Right lobe of liver (tissue), 6 donors: ENCODE results near the gene CACNA2D1. TPM values are rescaled to one million over a fixed set of nuclear protein-coding genes. Genes with fewer than 3 reads are reported as not detected.

Source experiments
- ATAC-seq, 4 donors: fragments of 200-7000 bp; cut with Tn5 transposase; one replicate each; pipeline ENCODE4 v1.9.1; 2020; ENCODE audit warnings: mild to moderate bottlenecking in 4 of 4, moderate library complexity in 4 of 4
- DNase-seq, 3 donors: peaks; one replicate each; pipeline ENCODE4 v3.0.0-alpha.2; 2020
- H3K27ac ChIP-seq, 3 donors: fragments of 200-600 bp; one replicate each; pipeline ENCODE4 v1.8.0; 2022
- H3K27me3 ChIP-seq, 2 donors: fragments of 200-600 bp; one replicate each; pipeline ENCODE4 v1.8.0; 2022
- H3K36me3 ChIP-seq, 4 donors: fragments of 200-600 bp; sonication (generic) in 1 of 4; one replicate each; pipeline versions ENCODE4 v1.5.1 to v1.8.0; 2017 to 2022; ENCODE audit warnings: control low read depth in 1 of 4
- H3K4me1 ChIP-seq, 4 donors: fragments of 200-600 bp; sonication (generic) in 1 of 4; one replicate each; pipeline versions ENCODE4 v1.5.1 to v1.8.0; 2017 to 2022; ENCODE audit warnings: control low read depth in 1 of 4
- H3K4me3 ChIP-seq, 3 donors: fragments of 200-600 bp; one replicate each; pipeline ENCODE4 v1.8.0; 2022
- H3K9me3 ChIP-seq, 4 donors: fragments of 200-600 bp; sonication (generic) in 1 of 4; one replicate each; pipeline versions ENCODE4 v1.5.1 to v1.8.0; 2017 to 2022; ENCODE audit warnings: control low read depth in 1 of 4
- CTCF ChIP-seq, 4 donors: fragments of 200-600 bp in 3 of 4; fragments of 450-650 bp in 1 of 4; IDR thresholded peaks; one replicate each; pipeline versions ENCODE4 v1.5.1 to v1.8.0; 2016 to 2022; ENCODE audit warnings: antibody characterized with exemption in 4 of 4, mild to moderate bottlenecking in 2 of 4
- POLR2A ChIP-seq: fragments of 450-650 bp; IDR thresholded peaks from one replicate; pipeline ENCODE4 v1.6.1; 2017; ENCODE audit warnings: antibody characterized with exemption, mild to moderate bottlenecking
- WGBS: methylation state at CpG from one replicate; pipeline ENCODE4 v1.1.6; 2018; ENCODE audit warnings: low coverage, low lambda C conversion rate; ENCODE audit not compliant: insufficient coverage; ENCODE audit errors: missing lambda C conversion rate; 5-methylcytosine and 5-hydroxymethylcytosine counted together
- intact Hi-C, 2 donors: fragments of 100-400 bp; cut with DNase I; formaldehyde crosslinking; loops; one replicate each; pipeline versions ENCODE4 v1.11.2 to v1.14.1; 2022
- total RNA-seq, 6 experiments: library from RNA; depleted of rRNA in 2 of 6; stranded (reverse); fragments of >200 nt in 2 of 6; fragmentation: NEBNext Ultra II Directional in 3 of 6; extraction: Animal tissue kit (Norgen Biotek cat#: 25700) in 3 of 6; gene quantifications; one replicate each; pipeline versions ENCODE4 v1.1.0 to v1.2.4, GENCODE V29; 2016 to 2023
- donor health status: DM: no; HTN: yes; CAD: no.
- donor health status: DM: no; HTN: no; CAD: no.
- donor health status: DM: no; HTN: no; CAD: no.
- donor health status: DM: no; HTN: yes; CAD: no.
- donor health status: DM: no; HTN: yes; CAD: no.

CACNA2D1 gene
- total RNA-seq, 6 experiments from 2014 or later = 1.3 to 6.0 (median 2.2) TPM

- Histone ChIP-seq H3K4me1 (no peaks in the 10 kb centered on the region), H3K4me3 (no peak overlapping the region), H3K36me3 (no peaks in the 10 kb centered on the region), H3K9me3 (no peaks in the 10 kb centered on the region), H3K27me3 (no peaks in the 10 kb centered on the region), H3K27ac (no peak overlapping the region)
- ATAC-seq (no peak), DNase-seq (no peak)
- intact Hi-C loops = no loop called here
- 55% methylated on average over 2 of the region's 2 CpGs for WGBS
- TF ChIP-seq POLR2A = no peak
- no peak for TF ChIP-seq CTCF (IDR thresholded peaks at IDR 0.05)
These were observed 254.9 kb downstream of the CACNA2D1 start for GRCh38 chr7:82188636-82189035.

GRCh38 chr7:82185443-82185842 is 258.1 kb downstream of the CACNA2D1 start:
- Histone ChIP-seq H3K27ac (no peak overlapping the region), H3K4me1 (no peaks in the 10 kb centered on the region), H3K9me3 (no peaks in the 10 kb centered on the region), H3K27me3 (no peaks in the 10 kb centered on the region), H3K4me3 (no peak overlapping the region), H3K36me3 (no peaks in the 10 kb centered on the region)
- ATAC-seq (no peak), DNase-seq (no peak)
- 39% methylated on average over 2 of the region's 2 CpGs for WGBS
- TF ChIP-seq POLR2A = no peak
- TF ChIP-seq CTCF (IDR thresholded peaks at IDR 0.05) = no peak
- intact Hi-C loops = no loop called here

GRCh38 chr7:82183634-82184033 is 259.9 kb downstream of the CACNA2D1 start:
- Histone ChIP-seq H3K27me3 (no peaks in the 10 kb centered on the region), H3K36me3 (no peaks in the 10 kb centered on the region), H3K27ac (no peak overlapping the region), H3K4me1 (no peaks in the 10 kb centered on the region), H3K9me3 (no peaks in the 10 kb centered on the region), H3K4me3 (no peak overlapping the region)
- intact Hi-C loops = no loop called here
- WGBS = 60% methylated on average over 4 of the region's 4 CpGs
- DNase-seq (no peak), ATAC-seq (no peak)
- TF ChIP-seq CTCF (IDR thresholded peaks at IDR 0.05) (no peak), POLR2A (no peak)

GRCh38 chr7:82179311-82179710 is 264.3 kb downstream of the CACNA2D1 start:
- WGBS = 65% methylated on average over 1 of the region's 1 CpG
- H3K4me1 ChIP-seq = no peaks in the 10 kb centered on the region
- TF ChIP-seq CTCF (IDR thresholded peaks at IDR 0.05) (no peak), POLR2A (no peak)
- intact Hi-C loops = no loop called here
- no peaks in the 10 kb centered on the region for H3K9me3 ChIP-seq
- H3K36me3 ChIP-seq = no peaks in the 10 kb centered on the region
- no peak for ATAC-seq
- H3K27ac ChIP-seq = no peak overlapping the region
- no peak for DNase-seq
- no peak overlapping the region for H3K4me3 ChIP-seq
- H3K27me3 ChIP-seq = no peaks in the 10 kb centered on the region

- Histone ChIP-seq H3K4me1 (no peaks in the 10 kb centered on the region), H3K4me3 (no peak overlapping the region), H3K27me3 (no peaks in the 10 kb centered on the region), H3K9me3 (no peaks in the 10 kb centered on the region), H3K36me3 (no peaks in the 10 kb centered on the region), H3K27ac (no peak overlapping the region)
- no peak for TF ChIP-seq CTCF (IDR thresholded peaks at IDR 0.05)
- no peak for TF ChIP-seq POLR2A
- ATAC-seq (no peak), DNase-seq (no peak)
- WGBS = 19% methylated on average over 2 of the region's 2 CpGs
- intact Hi-C loops = no loop called here
These were observed 268.3 kb downstream of the CACNA2D1 start for GRCh38 chr7:82175319-82175718.
